ENCODE data around the gene TSPAN32.

Gene TSPAN32

GRCh38 chr11:2293984-2294925 lies 7.6 kb upstream of the TSPAN32 start:
- Histone ChIP-seq H3K9me3 (ENCODE audit: control insufficient read depth, insufficient read depth, low read depth, low read length) (no peaks in the 10 kb centered on the region), H3K36me3 (ENCODE audit: control insufficient read depth in 2 of 2, insufficient read depth in 1 of 2, low read length in 2 of 2) (no peaks in the 10 kb centered on the region), H3K27ac (ENCODE audit: extremely low read depth, low read depth, low read length) (no peak overlapping the region), H3K4me3 (ENCODE audit: low read depth, low read length) (no peak overlapping the region), H3K4me1 (ENCODE audit: control insufficient read depth, insufficient read depth, low read length) (no peaks in the 10 kb centered on the region)
- ChIA-PET POLR2A (no interaction called here), CTCF (interaction anchor here (1.5 to 3.2 kb wide), 2 partner anchors 97 to 126 kb away, joined by 4 to 19 read pairs; no protein-coding TSS in a partner anchor)
- 0 out of 2 replicates have a peak, but pooled peaks have one; percentile 44 for TF ChIP-seq ZNF10 (tag by site-specific recombination; IDR thresholded peaks at IDR 0.05)
- TF ChIP-seq SCRT2 (tag by site-specific recombination; IDR thresholded peaks at IDR 0.05), result 0 out of 2 replicates have a peak, but pooled peaks have one; percentile 21
- TF ChIP-seq ZBTB17 (tag by site-specific recombination; IDR thresholded peaks at IDR 0.05), result no peak
- TF ChIP-seq, protein P1, sequence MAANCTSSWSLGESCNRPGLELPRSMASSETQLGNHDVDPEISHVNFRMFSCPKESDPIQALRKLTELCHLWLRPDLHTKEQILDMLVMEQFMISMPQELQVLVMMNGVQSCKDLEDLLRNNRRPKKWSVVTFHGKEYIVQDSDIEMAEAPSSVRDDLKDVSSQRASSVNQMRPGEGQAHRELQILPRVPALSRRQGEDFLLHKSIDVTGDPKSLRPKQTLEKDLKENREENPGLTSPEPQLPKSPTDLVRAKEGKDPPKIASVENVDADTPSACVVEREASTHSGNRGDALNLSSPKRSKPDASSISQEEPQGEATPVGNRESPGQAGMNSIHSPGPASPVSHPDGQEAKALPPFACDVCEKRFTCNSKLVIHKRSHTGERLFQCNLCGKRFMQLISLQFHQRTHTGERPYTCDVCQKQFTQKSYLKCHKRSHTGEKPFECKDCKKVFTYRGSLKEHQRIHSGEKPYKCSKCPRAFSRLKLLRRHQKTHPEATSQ (tag by site-specific recombination; IDR thresholded peaks at IDR 0.05), result no peak

GRCh38 chr11:2294926-2295290 lies 6.9 kb upstream of the TSPAN32 start:
- ChIA-PET CTCF (interaction anchor here (1.5 to 3.2 kb wide), 3 partner anchors 10 to 125 kb away, joined by 4 to 19 read pairs (median 9); no protein-coding TSS in a partner anchor), POLR2A (no interaction called here)
- Histone ChIP-seq H3K4me3 (ENCODE audit: low read depth, low read length) (no peak overlapping the region), H3K27ac (ENCODE audit: extremely low read depth, low read depth, low read length) (no peak overlapping the region), H3K36me3 (ENCODE audit: control insufficient read depth in 2 of 2, insufficient read depth in 1 of 2, low read length in 2 of 2) (no peaks in the 10 kb centered on the region), H3K4me1 (ENCODE audit: control insufficient read depth, insufficient read depth, low read length) (no peaks in the 10 kb centered on the region), H3K9me3 (ENCODE audit: control insufficient read depth, insufficient read depth, low read depth, low read length) (no peaks in the 10 kb centered on the region)
- TF ChIP-seq TCF7L2 (IDR thresholded peaks at IDR 0.05; ENCODE audit: borderline replicate concordance, low read depth, low read length), result no peak
- TF ChIP-seq ZNF335 (tag by site-specific recombination; conservative IDR thresholded peaks at IDR 0.05), result no peak
- TF ChIP-seq ZNF426 (tag by site-specific recombination; IDR thresholded peaks at IDR 0.05), result no peak
- TF ChIP-seq ZNF157 (tag by site-specific recombination; IDR thresholded peaks at IDR 0.05), result no peak
- no peak for TF ChIP-seq ZNF48 (tag by site-specific recombination; IDR thresholded peaks at IDR 0.05)
- no peak for TF ChIP-seq ZNF221 (tag by site-specific recombination; IDR thresholded peaks at IDR 0.05; ENCODE audit: borderline replicate concordance)

- no peak for TF ChIP-seq ZBTB20 (tag by site-specific recombination; IDR thresholded peaks at IDR 0.05)
- TF ChIP-seq, protein P2, sequence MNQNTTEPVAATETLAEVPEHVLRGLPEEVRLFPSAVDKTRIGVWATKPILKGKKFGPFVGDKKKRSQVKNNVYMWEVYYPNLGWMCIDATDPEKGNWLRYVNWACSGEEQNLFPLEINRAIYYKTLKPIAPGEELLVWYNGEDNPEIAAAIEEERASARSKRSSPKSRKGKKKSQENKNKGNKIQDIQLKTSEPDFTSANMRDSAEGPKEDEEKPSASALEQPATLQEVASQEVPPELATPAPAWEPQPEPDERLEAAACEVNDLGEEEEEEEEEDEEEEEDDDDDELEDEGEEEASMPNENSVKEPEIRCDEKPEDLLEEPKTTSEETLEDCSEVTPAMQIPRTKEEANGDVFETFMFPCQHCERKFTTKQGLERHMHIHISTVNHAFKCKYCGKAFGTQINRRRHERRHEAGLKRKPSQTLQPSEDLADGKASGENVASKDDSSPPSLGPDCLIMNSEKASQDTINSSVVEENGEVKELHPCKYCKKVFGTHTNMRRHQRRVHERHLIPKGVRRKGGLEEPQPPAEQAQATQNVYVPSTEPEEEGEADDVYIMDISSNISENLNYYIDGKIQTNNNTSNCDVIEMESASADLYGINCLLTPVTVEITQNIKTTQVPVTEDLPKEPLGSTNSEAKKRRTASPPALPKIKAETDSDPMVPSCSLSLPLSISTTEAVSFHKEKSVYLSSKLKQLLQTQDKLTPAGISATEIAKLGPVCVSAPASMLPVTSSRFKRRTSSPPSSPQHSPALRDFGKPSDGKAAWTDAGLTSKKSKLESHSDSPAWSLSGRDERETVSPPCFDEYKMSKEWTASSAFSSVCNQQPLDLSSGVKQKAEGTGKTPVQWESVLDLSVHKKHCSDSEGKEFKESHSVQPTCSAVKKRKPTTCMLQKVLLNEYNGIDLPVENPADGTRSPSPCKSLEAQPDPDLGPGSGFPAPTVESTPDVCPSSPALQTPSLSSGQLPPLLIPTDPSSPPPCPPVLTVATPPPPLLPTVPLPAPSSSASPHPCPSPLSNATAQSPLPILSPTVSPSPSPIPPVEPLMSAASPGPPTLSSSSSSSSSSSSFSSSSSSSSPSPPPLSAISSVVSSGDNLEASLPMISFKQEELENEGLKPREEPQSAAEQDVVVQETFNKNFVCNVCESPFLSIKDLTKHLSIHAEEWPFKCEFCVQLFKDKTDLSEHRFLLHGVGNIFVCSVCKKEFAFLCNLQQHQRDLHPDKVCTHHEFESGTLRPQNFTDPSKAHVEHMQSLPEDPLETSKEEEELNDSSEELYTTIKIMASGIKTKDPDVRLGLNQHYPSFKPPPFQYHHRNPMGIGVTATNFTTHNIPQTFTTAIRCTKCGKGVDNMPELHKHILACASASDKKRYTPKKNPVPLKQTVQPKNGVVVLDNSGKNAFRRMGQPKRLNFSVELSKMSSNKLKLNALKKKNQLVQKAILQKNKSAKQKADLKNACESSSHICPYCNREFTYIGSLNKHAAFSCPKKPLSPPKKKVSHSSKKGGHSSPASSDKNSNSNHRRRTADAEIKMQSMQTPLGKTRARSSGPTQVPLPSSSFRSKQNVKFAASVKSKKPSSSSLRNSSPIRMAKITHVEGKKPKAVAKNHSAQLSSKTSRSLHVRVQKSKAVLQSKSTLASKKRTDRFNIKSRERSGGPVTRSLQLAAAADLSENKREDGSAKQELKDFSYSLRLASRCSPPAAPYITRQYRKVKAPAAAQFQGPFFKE (tag by site-specific recombination; IDR thresholded peaks at IDR 0.05; ENCODE audit: borderline replicate concordance), result no peak
- no peak for TF ChIP-seq ZNF426 (tag by site-specific recombination; IDR thresholded peaks at IDR 0.05)
- no peak for TF ChIP-seq ZNF830 (tag by site-specific recombination; IDR thresholded peaks at IDR 0.05; ENCODE audit: low read depth)
- no peak for TF ChIP-seq IKZF3 (tag by site-specific recombination; IDR thresholded peaks at IDR 0.05)
- TF ChIP-seq ZNF555 (tag by site-specific recombination; conservative IDR thresholded peaks at IDR 0.05), result no peak
- TF ChIP-seq ZNF391 (tag by site-specific recombination; IDR thresholded peaks at IDR 0.05; ENCODE audit: borderline replicate concordance, low read depth), result no peak
- TF ChIP-seq ZNF366 (tag by site-specific recombination; conservative IDR thresholded peaks at IDR 0.05), result no peak
- no peak for TF ChIP-seq ZNF221 (tag by site-specific recombination; IDR thresholded peaks at IDR 0.05; ENCODE audit: borderline replicate concordance)
- TF ChIP-seq GLIS2 (tag by site-specific recombination; IDR thresholded peaks at IDR 0.05), result no peak
- Histone ChIP-seq H3K9me3 (ENCODE audit: control insufficient read depth, insufficient read depth, low read depth, low read length) (no peaks in the 10 kb centered on the region), H3K4me3 (ENCODE audit: low read depth, low read length) (no peak overlapping the region), H3K27ac (ENCODE audit: extremely low read depth, low read depth, low read length) (no peak overlapping the region), H3K4me1 (ENCODE audit: control insufficient read depth, insufficient read depth, low read length) (no peaks in the 10 kb centered on the region), H3K36me3 (ENCODE audit: control insufficient read depth in 2 of 2, insufficient read depth in 1 of 2, low read length in 2 of 2) (no peaks in the 10 kb centered on the region)
- POLR2A ChIA-PET, result no interaction called here
- CTCF ChIA-PET, result interaction anchor here (1.5 to 3.2 kb wide), 3 partner anchors 9 to 124 kb away, joined by 4 to 19 read pairs (median 9); no protein-coding TSS in a partner anchor
Observed at GRCh38 chr11:2295971-2296912, 5.6 kb upstream of the TSPAN32 start.
